HTERT RPE-1 (cell line): ENCODE results near the gene RDH12.
"Not testable (repeated sequence)": the region's sequence is repeated elsewhere in the genome, so short reads cannot be mapped to it uniquely, and the experiment has no call there.

ENCODE experiments used
- in situ Hi-C: fragments of 300-500 bp; cut with MboI; formaldehyde crosslinking; loops from 4 replicates; pipeline ENCODE4 v1.14.3; 2020; ENCODE audit warnings: low sequenced_read_pairs

The RDH12 gene

GRCh38 chr14:67704484-67705089 lies 2.9 kb downstream of the RDH12 start:
- in situ Hi-C loops = no loop called here

- in situ Hi-C loops = no loop called here
Observed at GRCh38 chr14:67705211-67705610, 3.5 kb downstream of the RDH12 start.

- in situ Hi-C loops = not testable (repeated sequence)
Observed at GRCh38 chr14:67709346-67709745, 7.7 kb downstream of the RDH12 start.

- in situ Hi-C loops = not testable (repeated sequence)
Observed at GRCh38 chr14:67709796-67710195, 8.1 kb downstream of the RDH12 start.

- in situ Hi-C loops = no loop called here
Observed at GRCh38 chr14:67710209-67710608, 8.5 kb downstream of the RDH12 start.

GRCh38 chr14:67717048-67717447 lies 15.4 kb downstream of the RDH12 start:
- in situ Hi-C loops = no loop called here

- in situ Hi-C loops = no loop called here
Observed at GRCh38 chr14:67718265-67718664, 16.6 kb downstream of the RDH12 start.

- in situ Hi-C loops = not testable (repeated sequence)
Observed at GRCh38 chr14:67719385-67719784, 17.7 kb downstream of the RDH12 start.

- in situ Hi-C loops = no loop called here
Observed at GRCh38 chr14:67719866-67720265, 18.2 kb downstream of the RDH12 start.

GRCh38 chr14:67721875-67722274 lies 20.2 kb downstream of the RDH12 start:
- in situ Hi-C loops = no loop called here

GRCh38 chr14:67722293-67722692 lies 20.6 kb downstream of the RDH12 start:
- in situ Hi-C loops = no loop called here

- in situ Hi-C loops = no loop called here
Observed at GRCh38 chr14:67725171-67725570, 23.5 kb downstream of the RDH12 start.

- in situ Hi-C loops = no loop called here
Observed at GRCh38 chr14:67727361-67727760, 25.7 kb downstream of the RDH12 start.

GRCh38 chr14:67728258-67728657 lies 26.6 kb downstream of the RDH12 start:
- in situ Hi-C loops = no loop called here

GRCh38 chr14:67729072-67729885 lies 27.6 kb downstream of the RDH12 start:
- in situ Hi-C loops = no loop called here

- in situ Hi-C loops = no loop called here
Observed at GRCh38 chr14:67733616-67734015, 31.9 kb downstream of the RDH12 start.

- in situ Hi-C loops = no loop called here
Observed at GRCh38 chr14:67734675-67735074, 33.0 kb downstream of the RDH12 start.

- in situ Hi-C loops = no loop called here
Observed at GRCh38 chr14:67735336-67736147, 33.9 kb downstream of the RDH12 start.

GRCh38 chr14:67736771-67737170 lies 35.1 kb downstream of the RDH12 start:
- in situ Hi-C loops = no loop called here

- in situ Hi-C loops = no loop called here
Observed at GRCh38 chr14:67738740-67739504, 37.2 kb downstream of the RDH12 start.

- in situ Hi-C loops = no loop called here
Observed at GRCh38 chr14:67744046-67744445, 42.4 kb downstream of the RDH12 start.
